ENCODE measurements around the gene P2RX7. TPM values are rescaled to one million over a fixed set of nuclear protein-coding genes. Genes with fewer than 3 reads are reported as not detected.

The P2RX7 gene
- total RNA-seq, 1 donor from 2014 or later = 2.1 TPM

DNA sequence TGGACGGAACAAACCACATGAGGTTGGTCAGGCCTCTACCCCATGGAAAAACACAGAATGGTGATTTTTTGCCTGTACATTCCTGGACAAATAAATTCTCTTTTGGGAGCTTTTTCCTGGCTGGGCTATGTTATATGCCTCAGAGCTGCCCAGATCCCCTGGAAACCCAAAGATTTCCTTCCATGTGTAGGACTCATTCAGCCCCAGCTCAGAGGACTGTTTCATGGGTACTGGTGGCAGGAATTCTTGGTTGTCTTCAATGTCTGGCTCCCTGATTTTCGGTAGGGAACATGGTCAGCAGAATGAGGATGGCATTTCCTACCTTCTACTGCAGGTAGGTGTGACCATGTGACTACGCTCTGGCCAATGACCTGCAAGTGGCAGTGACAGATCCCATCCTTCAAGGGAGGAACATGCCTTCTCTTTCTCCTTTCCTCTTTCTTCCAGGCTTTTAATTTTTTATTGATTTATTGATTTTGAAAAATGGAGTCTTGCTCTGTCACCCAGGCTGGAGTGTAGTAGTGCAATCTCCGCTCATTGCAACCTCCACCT is 15.4 kb upstream of the P2RX7 start:
- Histone ChIP-seq H3K4me3 (ENCODE audit: low read length in 3 of 3) (no peak overlapping the region), H3K27me3 (ENCODE audit: control insufficient read depth in 3 of 3, insufficient read depth in 3 of 3, low read length in 3 of 3) (no peaks in the 10 kb centered on the region), H3K36me3 (ENCODE audit: control insufficient read depth in 3 of 3, insufficient read depth in 3 of 3, low read length in 3 of 3) (no peaks in the 10 kb centered on the region), H3K27ac (ENCODE audit: low read depth, low read length) (no peak overlapping the region), H3K9ac (ENCODE audit: low read depth in 1 of 3, low read length in 3 of 3) (no peak overlapping the region), H3K4me1 (ENCODE audit: control insufficient read depth in 3 of 3, insufficient read depth in 3 of 3, low read length in 3 of 3) (no peaks in the 10 kb centered on the region), H3K9me3 (ENCODE audit: control insufficient read depth in 3 of 3, low read length in 3 of 3) (no peaks in the 10 kb centered on the region)

DNA sequence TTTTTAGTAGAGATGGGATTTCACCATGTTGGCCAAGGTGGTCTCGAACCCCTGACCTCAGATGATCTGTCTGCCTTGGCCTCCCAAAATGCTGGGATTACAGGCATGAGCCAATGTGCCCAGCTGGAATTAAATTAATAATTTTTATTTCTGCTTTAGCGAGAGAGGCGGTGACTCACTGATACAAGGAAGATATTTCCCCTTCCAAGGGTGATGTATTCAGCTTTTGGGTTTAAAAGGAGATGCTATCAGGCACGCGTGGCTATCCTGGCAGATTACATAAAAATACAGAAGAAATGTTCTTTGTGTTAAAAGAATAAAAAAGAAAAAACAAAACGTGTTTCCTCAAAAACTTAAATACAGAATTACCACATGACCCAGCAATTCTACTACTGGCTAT is 12.4 kb upstream of the P2RX7 start:
- Histone ChIP-seq H3K4me3 (ENCODE audit: low read length in 3 of 3) (no peak overlapping the region), H3K9me3 (ENCODE audit: control insufficient read depth in 3 of 3, low read length in 3 of 3) (no peaks in the 10 kb centered on the region), H3K4me1 (ENCODE audit: control insufficient read depth in 3 of 3, insufficient read depth in 3 of 3, low read length in 3 of 3) (peaks cover 4 to 7% (median 7%) of the 10 kb centered on the region in 3 donors), H3K36me3 (ENCODE audit: control insufficient read depth in 3 of 3, insufficient read depth in 3 of 3, low read length in 3 of 3) (no peaks in the 10 kb centered on the region), H3K27ac (ENCODE audit: low read depth, low read length) (no peak overlapping the region), H3K27me3 (ENCODE audit: control insufficient read depth in 3 of 3, insufficient read depth in 3 of 3, low read length in 3 of 3) (no peaks in the 10 kb centered on the region), H3K9ac (ENCODE audit: low read depth in 1 of 3, low read length in 3 of 3) (no peak overlapping the region)

DNA sequence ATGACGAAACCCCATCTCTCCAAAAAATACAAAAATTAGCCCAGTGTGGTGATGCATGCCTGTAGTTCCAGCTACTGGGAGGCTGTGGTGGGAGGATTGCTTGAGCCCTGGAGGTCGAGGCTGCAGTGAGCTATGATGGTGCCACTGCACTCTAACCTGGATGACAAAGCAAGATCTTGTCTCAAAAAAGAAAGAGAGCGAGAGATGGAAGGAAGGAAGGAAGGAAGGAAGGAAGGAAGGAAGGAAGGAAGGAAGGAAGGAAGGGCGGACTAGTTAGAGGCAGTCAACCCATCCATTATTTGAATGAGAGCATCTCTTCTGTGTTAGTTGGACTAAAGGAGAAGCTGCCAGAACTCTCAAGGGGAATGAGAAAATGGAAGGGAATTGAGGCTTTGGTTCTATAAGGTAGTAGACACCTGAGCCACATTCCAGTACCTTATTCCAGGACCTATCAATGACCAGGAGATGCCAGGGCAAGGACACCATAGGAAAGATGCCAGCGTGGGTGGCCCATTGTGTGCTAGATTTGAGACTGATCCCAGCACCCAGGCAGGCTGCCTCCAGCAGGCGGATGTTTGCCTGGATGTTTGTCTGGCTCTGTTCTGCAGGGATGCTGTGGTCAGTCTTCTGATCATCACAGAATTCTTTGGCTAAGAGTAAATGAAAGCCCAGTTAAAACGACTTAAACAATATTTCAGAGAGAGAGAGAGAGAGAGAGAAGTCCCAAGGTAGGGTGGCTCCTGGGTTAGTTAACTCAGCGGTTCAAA is 11.5 kb upstream of the P2RX7 start:
- Histone ChIP-seq H3K9ac (ENCODE audit: low read depth in 1 of 3, low read length in 3 of 3) (no peak overlapping the region), H3K4me1 (ENCODE audit: control insufficient read depth in 3 of 3, insufficient read depth in 3 of 3, low read length in 3 of 3) (peaks cover 4 to 7% (median 7%) of the 10 kb centered on the region in 3 donors), H3K36me3 (ENCODE audit: control insufficient read depth in 3 of 3, insufficient read depth in 3 of 3, low read length in 3 of 3) (no peaks in the 10 kb centered on the region), H3K27ac (ENCODE audit: low read depth, low read length) (no peak overlapping the region), H3K4me3 (ENCODE audit: low read length in 3 of 3) (no peak overlapping the region), H3K27me3 (ENCODE audit: control insufficient read depth in 3 of 3, insufficient read depth in 3 of 3, low read length in 3 of 3) (no peaks in the 10 kb centered on the region), H3K9me3 (ENCODE audit: control insufficient read depth in 3 of 3, low read length in 3 of 3) (no peaks in the 10 kb centered on the region)

DNA sequence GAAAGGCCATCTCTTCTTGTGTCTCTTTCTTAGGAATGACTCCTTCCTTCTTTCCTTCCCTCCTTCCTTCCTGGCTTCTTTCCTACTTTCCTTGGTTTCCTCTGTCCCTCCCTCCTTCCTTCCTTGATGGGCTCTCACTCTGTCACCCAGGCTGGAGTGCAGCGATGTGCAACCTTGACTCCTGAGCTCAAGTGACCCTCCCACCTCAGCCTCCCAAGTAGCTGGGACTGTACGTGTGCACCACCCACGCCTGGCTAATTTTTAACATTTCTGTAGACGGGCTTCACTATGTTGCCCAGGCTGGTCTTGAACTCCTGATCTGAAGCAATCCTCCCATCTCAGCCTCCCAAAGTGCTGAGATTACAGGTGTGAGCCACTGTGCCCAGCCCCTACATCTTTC is 10.9 kb upstream of the P2RX7 start:
- H3K36me3 ChIP-seq (ENCODE audit: control insufficient read depth in 3 of 3, insufficient read depth in 3 of 3, low read length in 3 of 3) = no peaks in the 10 kb centered on the region
- no peaks in the 10 kb centered on the region for H3K27me3 ChIP-seq (ENCODE audit: control insufficient read depth in 3 of 3, insufficient read depth in 3 of 3, low read length in 3 of 3)
- peaks cover 4 to 7% (median 7%) of the 10 kb centered on the region in 3 donors for H3K4me1 ChIP-seq (ENCODE audit: control insufficient read depth in 3 of 3, insufficient read depth in 3 of 3, low read length in 3 of 3)
- no peaks in the 10 kb centered on the region for H3K9me3 ChIP-seq (ENCODE audit: control insufficient read depth in 3 of 3, low read length in 3 of 3)
- H3K9ac ChIP-seq (ENCODE audit: low read depth in 1 of 3, low read length in 3 of 3) = no peak overlapping the region
- H3K27ac ChIP-seq (ENCODE audit: low read depth, low read length) = no peak overlapping the region
- H3K4me3 ChIP-seq (ENCODE audit: low read length in 3 of 3) = no peak overlapping the region

DNA sequence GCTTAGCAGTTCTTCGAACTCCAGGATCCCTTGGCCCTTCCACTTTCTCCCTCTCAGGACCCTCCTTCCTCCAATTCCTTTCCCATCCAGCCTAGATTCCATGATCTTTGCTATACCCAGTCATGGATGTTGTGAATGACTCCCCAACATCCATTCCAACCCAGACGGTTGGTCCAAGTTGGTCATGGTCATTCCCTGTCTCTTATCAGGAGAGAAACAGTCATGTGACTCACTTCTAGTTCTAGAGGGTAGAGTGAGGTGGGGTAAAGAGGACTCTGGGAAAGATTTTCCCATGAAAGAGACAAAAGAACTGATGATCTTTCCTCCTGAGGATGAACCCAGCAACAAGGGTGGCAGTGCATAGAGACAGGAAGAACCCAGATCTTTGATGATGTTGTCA is 9.2 kb upstream of the P2RX7 start:
- no peaks in the 10 kb centered on the region for H3K9me3 ChIP-seq (ENCODE audit: control insufficient read depth in 3 of 3, low read length in 3 of 3)
- no peak overlapping the region for H3K4me3 ChIP-seq (ENCODE audit: low read length in 3 of 3)
- H3K27me3 ChIP-seq (ENCODE audit: control insufficient read depth in 3 of 3, insufficient read depth in 3 of 3, low read length in 3 of 3) = no peaks in the 10 kb centered on the region
- H3K36me3 ChIP-seq (ENCODE audit: control insufficient read depth in 3 of 3, insufficient read depth in 3 of 3, low read length in 3 of 3) = no peaks in the 10 kb centered on the region
- no peak overlapping the region for H3K9ac ChIP-seq (ENCODE audit: low read depth in 1 of 3, low read length in 3 of 3)
- no peak overlapping the region for H3K27ac ChIP-seq (ENCODE audit: low read depth, low read length)
- H3K4me1 ChIP-seq (ENCODE audit: control insufficient read depth in 3 of 3, insufficient read depth in 3 of 3, low read length in 3 of 3) = peaks cover 4 to 12% (median 7%) of the 10 kb centered on the region in 3 donors

DNA sequence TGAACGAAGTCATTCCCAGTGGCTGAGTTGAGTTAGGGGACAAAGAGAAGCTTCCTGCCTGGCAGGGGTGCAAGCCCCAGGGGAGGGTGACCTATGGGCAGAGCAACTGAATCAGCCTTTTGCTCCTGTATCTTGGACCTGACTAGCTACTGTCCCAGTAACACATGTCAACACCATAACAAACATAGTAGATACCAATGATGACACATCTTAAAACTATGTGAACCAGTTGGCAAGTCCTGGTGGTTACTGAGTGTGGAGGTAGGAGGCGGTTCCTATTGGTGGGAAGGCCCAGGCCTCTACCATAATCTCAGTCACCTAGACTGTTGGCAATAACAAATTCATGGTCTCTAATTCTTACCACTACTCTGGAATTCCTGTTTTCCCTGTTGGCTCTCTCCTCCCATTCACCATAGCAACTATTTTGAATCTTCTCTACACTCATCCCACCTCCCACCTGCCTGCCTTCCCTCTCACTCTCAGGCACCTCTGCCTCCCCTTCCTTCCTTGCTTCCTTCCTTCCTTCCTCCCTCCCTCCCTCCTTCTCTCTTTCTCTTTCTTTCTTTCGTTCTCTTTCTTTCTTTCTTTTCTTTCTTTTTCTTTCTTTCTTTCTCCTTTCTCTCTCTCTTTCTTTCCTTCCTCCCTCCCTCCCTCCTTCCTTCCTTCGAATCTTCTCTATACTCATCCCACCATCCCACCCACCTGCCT is 8.1 kb upstream of the P2RX7 start:
- no peaks in the 10 kb centered on the region for H3K36me3 ChIP-seq (ENCODE audit: control insufficient read depth in 3 of 3, insufficient read depth in 3 of 3, low read length in 3 of 3)
- no peaks in the 10 kb centered on the region for H3K9me3 ChIP-seq (ENCODE audit: control insufficient read depth in 3 of 3, low read length in 3 of 3)
- peak overlapping the region; percentile 40 for H3K27ac ChIP-seq (ENCODE audit: low read depth, low read length)
- peaks cover 7 to 20% (median 13%) of the 10 kb centered on the region in 3 donors for H3K4me1 ChIP-seq (ENCODE audit: control insufficient read depth in 3 of 3, insufficient read depth in 3 of 3, low read length in 3 of 3)
- no peak overlapping the region for H3K9ac ChIP-seq (ENCODE audit: low read depth in 1 of 3, low read length in 3 of 3)
- H3K4me3 ChIP-seq (ENCODE audit: low read length in 3 of 3) = no peak overlapping the region
- H3K27me3 ChIP-seq (ENCODE audit: control insufficient read depth in 3 of 3, insufficient read depth in 3 of 3, low read length in 3 of 3) = no peaks in the 10 kb centered on the region

DNA sequence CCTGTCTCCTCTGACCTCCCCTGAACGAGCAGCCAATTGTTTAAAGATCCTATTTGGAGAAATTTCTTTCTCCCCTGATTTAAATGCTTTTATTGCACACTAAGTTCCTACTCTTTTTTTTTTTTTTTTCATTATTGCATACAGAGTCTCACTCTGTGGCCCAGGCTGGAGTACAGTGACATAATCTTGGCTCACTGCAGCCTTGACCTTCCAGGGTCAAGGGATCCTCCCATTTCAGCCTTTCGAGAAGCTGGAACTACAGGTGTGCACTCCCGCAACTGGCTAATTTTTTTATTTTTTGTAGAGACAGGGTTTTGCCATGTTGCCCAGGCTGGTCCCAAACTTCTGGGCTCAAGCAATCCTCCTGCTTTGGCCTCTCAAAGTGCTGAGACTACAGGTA is 5.2 kb upstream of the P2RX7 start:
- Histone ChIP-seq H3K4me1 (ENCODE audit: control insufficient read depth in 3 of 3, insufficient read depth in 3 of 3, low read length in 3 of 3) (peaks cover 7 to 22% (median 13%) of the 10 kb centered on the region in 3 donors), H3K36me3 (ENCODE audit: control insufficient read depth in 3 of 3, insufficient read depth in 3 of 3, low read length in 3 of 3) (no peaks in the 10 kb centered on the region), H3K9me3 (ENCODE audit: control insufficient read depth in 3 of 3, low read length in 3 of 3) (no peaks in the 10 kb centered on the region), H3K9ac (ENCODE audit: low read depth in 1 of 3, low read length in 3 of 3) (no peak overlapping the region), H3K4me3 (ENCODE audit: low read length in 3 of 3) (no peak overlapping the region), H3K27ac (ENCODE audit: low read depth, low read length) (no peak overlapping the region), H3K27me3 (ENCODE audit: control insufficient read depth in 3 of 3, insufficient read depth in 3 of 3, low read length in 3 of 3) (no peaks in the 10 kb centered on the region)

DNA sequence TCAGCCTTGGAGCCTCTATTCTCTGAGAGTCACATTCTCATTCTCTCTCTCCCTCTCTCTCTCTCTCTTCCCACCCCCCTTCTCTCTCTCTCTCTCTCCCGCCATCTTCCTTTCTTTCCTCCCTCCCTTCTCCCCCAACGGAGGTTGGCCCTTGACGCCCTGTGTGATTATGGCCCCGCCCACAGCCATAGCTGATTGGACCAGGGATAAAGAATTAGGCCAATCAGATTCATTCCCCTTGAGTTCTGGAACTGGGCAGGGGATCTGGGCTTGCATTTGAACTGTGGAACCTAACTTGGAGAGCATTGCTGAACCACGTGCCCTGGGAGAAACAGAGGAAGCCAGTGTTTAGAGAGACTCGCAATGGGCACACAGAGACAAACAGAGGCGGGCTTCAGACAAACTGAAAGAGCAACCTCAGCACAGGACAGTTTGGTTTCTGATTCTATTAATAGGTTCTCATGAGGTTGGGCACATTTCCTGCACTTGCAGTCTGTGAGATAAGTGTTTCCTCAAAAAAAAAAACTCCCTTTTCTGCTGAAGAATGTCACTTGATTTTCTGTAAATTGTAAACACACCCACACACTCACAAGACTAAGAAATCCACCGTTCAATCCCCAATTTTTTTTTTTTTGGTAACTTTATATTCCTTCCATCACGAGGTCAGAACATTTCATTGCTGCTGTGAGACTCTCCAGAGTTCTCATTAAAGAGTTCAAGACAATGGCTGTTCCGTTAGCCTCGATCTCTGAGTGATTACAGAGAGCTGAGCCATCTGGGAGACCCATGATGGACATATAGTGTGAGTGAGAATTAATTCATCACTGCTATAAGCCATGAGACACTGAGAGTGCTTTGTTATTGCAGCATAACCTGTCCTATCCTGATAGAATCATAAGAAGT is 3.5 kb upstream of the P2RX7 start:
- no peaks in the 10 kb centered on the region for H3K27me3 ChIP-seq (ENCODE audit: control insufficient read depth in 3 of 3, insufficient read depth in 3 of 3, low read length in 3 of 3)
- no peaks in the 10 kb centered on the region for H3K9me3 ChIP-seq (ENCODE audit: control insufficient read depth in 3 of 3, low read length in 3 of 3)
- H3K9ac ChIP-seq (ENCODE audit: low read depth in 1 of 3, low read length in 3 of 3) = peak overlapping the region in 1 of 3 donors; percentile 70
- peak overlapping the region; percentile 71 for H3K27ac ChIP-seq (ENCODE audit: low read depth, low read length)
- H3K36me3 ChIP-seq (ENCODE audit: control insufficient read depth in 3 of 3, insufficient read depth in 3 of 3, low read length in 3 of 3) = no peaks in the 10 kb centered on the region
- peak overlapping the region; percentile 68 to 75 (median 69) for H3K4me3 ChIP-seq (ENCODE audit: low read length in 3 of 3)
- peaks cover 14 to 32% (median 23%) of the 10 kb centered on the region in 3 donors for H3K4me1 ChIP-seq (ENCODE audit: control insufficient read depth in 3 of 3, insufficient read depth in 3 of 3, low read length in 3 of 3)

DNA sequence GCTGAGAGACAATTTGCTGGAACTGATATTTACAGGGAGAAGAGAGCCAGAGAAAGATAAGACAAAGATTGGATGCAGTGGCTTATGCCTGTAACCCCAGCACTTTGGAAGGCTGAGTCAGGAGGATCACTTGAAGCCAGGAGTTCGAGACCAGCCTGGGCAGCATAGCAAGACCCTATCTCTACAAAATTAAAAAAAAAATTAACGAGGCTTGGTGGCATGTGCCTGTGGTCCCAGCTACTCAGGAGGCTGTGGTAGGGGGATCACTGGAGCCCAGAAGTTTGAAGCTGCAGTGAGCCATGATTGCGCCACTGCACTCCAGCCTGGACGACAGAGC is 2.9 kb upstream of the P2RX7 start:
- Histone ChIP-seq H3K4me3 (ENCODE audit: low read length in 3 of 3) (peak overlapping the region in 1 of 3 donors; percentile 69), H3K27me3 (ENCODE audit: control insufficient read depth in 3 of 3, insufficient read depth in 3 of 3, low read length in 3 of 3) (no peaks in the 10 kb centered on the region), H3K36me3 (ENCODE audit: control insufficient read depth in 3 of 3, insufficient read depth in 3 of 3, low read length in 3 of 3) (no peaks in the 10 kb centered on the region), H3K9ac (ENCODE audit: low read depth in 1 of 3, low read length in 3 of 3) (no peak overlapping the region), H3K27ac (ENCODE audit: low read depth, low read length) (peak overlapping the region; percentile 71), H3K9me3 (ENCODE audit: control insufficient read depth in 3 of 3, low read length in 3 of 3) (no peaks in the 10 kb centered on the region), H3K4me1 (ENCODE audit: control insufficient read depth in 3 of 3, insufficient read depth in 3 of 3, low read length in 3 of 3) (peaks cover 14 to 28% (median 18%) of the 10 kb centered on the region in 3 donors)
